C4-2B (cell line): Measurements from ENCODE around the gene GDAP2.

Experiments used
- CTCF ChIP-seq: fragments of 450-650 bp; conservative IDR thresholded peaks from 2 replicates; pipeline ENCODE4 v1.5.1; 2017; ENCODE audit warnings: mild to moderate bottlenecking
- ZFX ChIP-seq: fragments of 450-650 bp; IDR thresholded peaks from 2 replicates; pipeline ENCODE4 v1.6.1; 2017

GRCh38 chr1:117824616-117825015 is 104.8 kb downstream of the GDAP2 start:
- TF ChIP-seq CTCF (no peak), ZFX (no peak)
